ENCODE results near the gene KIF1B. TPM values are rescaled to one million over a fixed set of nuclear protein-coding genes. Genes with fewer than 3 reads are reported as not detected.

Gene KIF1B
- total and polyA plus RNA-seq, 9 of the 15 experiments (the other 6 are each of a cell fraction or from before 2014, with no cell fraction given) = 2.8 to 19.8 (median 11.9) TPM

GRCh38 chr1:10430216-10431069 is 220.1 kb downstream of the KIF1B start, which contains the start of gene CENPS (continued):
- TF ChIP-seq, protein P1, sequence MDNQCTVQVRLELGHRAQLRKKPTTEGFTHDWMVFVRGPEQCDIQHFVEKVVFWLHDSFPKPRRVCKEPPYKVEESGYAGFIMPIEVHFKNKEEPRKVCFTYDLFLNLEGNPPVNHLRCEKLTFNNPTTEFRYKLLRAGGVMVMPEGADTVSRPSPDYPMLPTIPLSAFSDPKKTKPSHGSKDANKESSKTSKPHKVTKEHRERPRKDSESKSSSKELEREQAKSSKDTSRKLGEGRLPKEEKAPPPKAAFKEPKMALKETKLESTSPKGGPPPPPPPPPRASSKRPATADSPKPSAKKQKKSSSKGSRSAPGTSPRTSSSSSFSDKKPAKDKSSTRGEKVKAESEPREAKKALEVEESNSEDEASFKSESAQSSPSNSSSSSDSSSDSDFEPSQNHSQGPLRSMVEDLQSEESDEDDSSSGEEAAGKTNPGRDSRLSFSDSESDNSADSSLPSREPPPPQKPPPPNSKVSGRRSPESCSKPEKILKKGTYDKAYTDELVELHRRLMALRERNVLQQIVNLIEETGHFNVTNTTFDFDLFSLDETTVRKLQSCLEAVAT (IDR thresholded peaks at IDR 0.05) = no peak
- 0 out of 2 replicates have a peak, but pooled peaks have one; percentile 11 for TF ChIP-seq ZNF354B (CRISPR knock-in tag; IDR thresholded peaks at IDR 0.05)
- TF ChIP-seq RNF2 (IDR thresholded peaks at IDR 0.05) = peak; percentile 91
- 0 out of 2 replicates have a peak, but pooled peaks have one; percentile 29 for TF ChIP-seq ZNF124 (CRISPR knock-in tag; IDR thresholded peaks at IDR 0.05)
- no peak; the same call in 1 of the 2 replicates for TF ChIP-seq SREBF2 (CRISPR knock-in tag; IDR thresholded peaks at IDR 0.05)
- TF ChIP-seq HSF4 (CRISPR knock-in tag; IDR thresholded peaks at IDR 0.05; ENCODE audit: borderline replicate concordance) = no peak
- no peak for TF ChIP-seq ELK1 (CRISPR knock-in tag; IDR thresholded peaks at IDR 0.05)
- no peak for TF ChIP-seq SRSF3 (IDR thresholded peaks at IDR 0.05; ENCODE audit: insufficient read depth, low read length)
- TF ChIP-seq ZNF561 (CRISPR knock-in tag; conservative IDR thresholded peaks at IDR 0.05) = no peak
- no peak for TF ChIP-seq ZNF121 (CRISPR knock-in tag; conservative IDR thresholded peaks at IDR 0.05)
- peak in 1 of 2 experiments; percentile 74; a peak in 2 of 4 replicates for TF ChIP-seq FOXK2 (conservative IDR thresholded peaks at IDR 0.05 in 1 of 2, IDR thresholded peaks at IDR 0.05 in 1 of 2; ENCODE audit: low read depth in 2 of 2)
- TF ChIP-seq SMARCE1 (IDR thresholded peaks at IDR 0.05) = no peak
- peak; percentile 5; the same call in 1 of the 2 replicates for TF ChIP-seq ETV1 (tag; conservative IDR thresholded peaks at IDR 0.05; ENCODE audit: low read depth)
- TF ChIP-seq PRPF4 (IDR thresholded peaks at IDR 0.05; ENCODE audit: insufficient read depth, low read depth, low read length, poor library complexity, severe bottlenecking) = peak; percentile 71
- peak; percentile 93 for TF ChIP-seq ZBTB17 (CRISPR knock-in tag; IDR thresholded peaks at IDR 0.05)
- no peak; the same call in 1 of the 2 replicates for TF ChIP-seq CHD2 (IDR thresholded peaks at IDR 0.05; ENCODE audit: low read depth, low read length)
- TF ChIP-seq KDM4B (IDR thresholded peaks at IDR 0.05; ENCODE audit: borderline replicate concordance in 2 of 2, low read depth in 1 of 2) = peak in 1 of 2 experiments; percentile 15; a peak in 1 of 4 replicates
- no peak for TF ChIP-seq WHSC1 (IDR thresholded peaks at IDR 0.05; ENCODE audit: low read length)
- TF ChIP-seq, protein P2, sequence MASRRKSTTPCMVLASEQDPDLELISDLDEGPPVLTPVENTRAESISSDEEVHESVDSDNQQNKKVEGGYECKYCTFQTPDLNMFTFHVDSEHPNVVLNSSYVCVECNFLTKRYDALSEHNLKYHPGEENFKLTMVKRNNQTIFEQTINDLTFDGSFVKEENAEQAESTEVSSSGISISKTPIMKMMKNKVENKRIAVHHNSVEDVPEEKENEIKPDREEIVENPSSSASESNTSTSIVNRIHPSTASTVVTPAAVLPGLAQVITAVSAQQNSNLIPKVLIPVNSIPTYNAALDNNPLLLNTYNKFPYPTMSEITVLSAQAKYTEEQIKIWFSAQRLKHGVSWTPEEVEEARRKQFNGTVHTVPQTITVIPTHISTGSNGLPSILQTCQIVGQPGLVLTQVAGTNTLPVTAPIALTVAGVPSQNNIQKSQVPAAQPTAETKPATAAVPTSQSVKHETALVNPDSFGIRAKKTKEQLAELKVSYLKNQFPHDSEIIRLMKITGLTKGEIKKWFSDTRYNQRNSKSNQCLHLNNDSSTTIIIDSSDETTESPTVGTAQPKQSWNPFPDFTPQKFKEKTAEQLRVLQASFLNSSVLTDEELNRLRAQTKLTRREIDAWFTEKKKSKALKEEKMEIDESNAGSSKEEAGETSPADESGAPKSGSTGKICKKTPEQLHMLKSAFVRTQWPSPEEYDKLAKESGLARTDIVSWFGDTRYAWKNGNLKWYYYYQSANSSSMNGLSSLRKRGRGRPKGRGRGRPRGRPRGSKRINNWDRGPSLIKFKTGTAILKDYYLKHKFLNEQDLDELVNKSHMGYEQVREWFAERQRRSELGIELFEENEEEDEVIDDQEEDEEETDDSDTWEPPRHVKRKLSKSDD (conservative IDR thresholded peaks at IDR 0.05; ENCODE audit: low read length) = 0 out of 2 replicates have a peak, but pooled peaks have one; percentile 56
- TF ChIP-seq, protein P3, sequence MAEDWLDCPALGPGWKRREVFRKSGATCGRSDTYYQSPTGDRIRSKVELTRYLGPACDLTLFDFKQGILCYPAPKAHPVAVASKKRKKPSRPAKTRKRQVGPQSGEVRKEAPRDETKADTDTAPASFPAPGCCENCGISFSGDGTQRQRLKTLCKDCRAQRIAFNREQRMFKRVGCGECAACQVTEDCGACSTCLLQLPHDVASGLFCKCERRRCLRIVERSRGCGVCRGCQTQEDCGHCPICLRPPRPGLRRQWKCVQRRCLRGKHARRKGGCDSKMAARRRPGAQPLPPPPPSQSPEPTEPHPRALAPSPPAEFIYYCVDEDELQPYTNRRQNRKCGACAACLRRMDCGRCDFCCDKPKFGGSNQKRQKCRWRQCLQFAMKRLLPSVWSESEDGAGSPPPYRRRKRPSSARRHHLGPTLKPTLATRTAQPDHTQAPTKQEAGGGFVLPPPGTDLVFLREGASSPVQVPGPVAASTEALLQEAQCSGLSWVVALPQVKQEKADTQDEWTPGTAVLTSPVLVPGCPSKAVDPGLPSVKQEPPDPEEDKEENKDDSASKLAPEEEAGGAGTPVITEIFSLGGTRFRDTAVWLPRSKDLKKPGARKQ (CRISPR knock-in tag; IDR thresholded peaks at IDR 0.05) = no peak
- TF ChIP-seq ZNF77 (CRISPR knock-in tag; IDR thresholded peaks at IDR 0.05) = no peak
